GM18909 (cell line): ENCODE data around the gene SYCP2L.
"Not testable (repeated sequence)": the region's sequence is repeated elsewhere in the genome, so short reads cannot be mapped to it uniquely, and the experiment has no call there.

ENCODE experiments used
- ATAC-seq: cut with Tn5 transposase; IDR thresholded peaks from one replicate; pipeline ENCODE4 v1.9.1; 2021; ENCODE audit warnings: mild to moderate bottlenecking; ENCODE audit not compliant: unreplicated experiment, poor library complexity

Gene SYCP2L

DNA sequence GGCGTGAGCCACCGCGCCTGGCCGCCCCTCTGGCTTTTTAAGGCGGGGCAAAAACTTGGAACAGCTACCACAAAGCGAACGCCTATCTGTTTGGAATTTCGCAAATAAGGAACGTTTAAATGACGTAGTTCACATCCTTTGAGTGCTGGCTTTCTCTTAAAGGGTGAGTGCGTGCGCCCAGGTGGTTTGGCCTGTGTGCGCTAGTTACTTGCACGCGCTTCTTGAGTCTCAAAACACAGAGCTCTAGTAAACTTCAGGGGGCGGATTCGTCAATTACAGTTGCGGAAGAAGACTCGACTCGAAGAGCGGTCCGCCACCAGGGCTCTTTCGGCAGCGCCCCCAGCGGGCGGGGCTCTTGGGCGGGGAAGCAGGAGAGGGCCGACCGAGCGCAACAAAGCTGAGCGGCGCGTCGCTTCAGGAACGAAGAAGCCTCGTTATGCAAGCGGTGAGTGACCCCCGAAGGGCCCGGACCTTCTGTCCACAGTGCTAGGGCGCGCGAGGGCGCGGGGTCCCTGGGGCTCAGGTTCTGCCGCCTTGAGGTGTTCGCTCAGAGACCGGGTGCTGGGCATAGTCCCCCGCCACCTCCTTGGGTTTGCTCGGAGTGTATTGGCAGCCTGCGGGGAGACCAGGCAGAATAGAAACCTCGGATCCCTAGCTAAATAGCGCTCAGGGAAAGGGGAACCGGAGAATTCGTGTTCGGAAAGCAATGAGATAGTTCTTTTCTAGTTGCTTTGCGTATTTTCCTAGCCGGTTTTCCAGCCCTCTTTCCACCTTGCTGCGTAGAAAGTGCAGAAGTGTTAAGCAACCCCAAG lies at the start of gene SYCP2L:
Gene SYCP2L (plus strand): TSS at position 362 of the 812 bp plus-strand sequence. CDS start 75 bp downstream, at position 437.
- ATAC-seq: peak; percentile 44

DNA sequence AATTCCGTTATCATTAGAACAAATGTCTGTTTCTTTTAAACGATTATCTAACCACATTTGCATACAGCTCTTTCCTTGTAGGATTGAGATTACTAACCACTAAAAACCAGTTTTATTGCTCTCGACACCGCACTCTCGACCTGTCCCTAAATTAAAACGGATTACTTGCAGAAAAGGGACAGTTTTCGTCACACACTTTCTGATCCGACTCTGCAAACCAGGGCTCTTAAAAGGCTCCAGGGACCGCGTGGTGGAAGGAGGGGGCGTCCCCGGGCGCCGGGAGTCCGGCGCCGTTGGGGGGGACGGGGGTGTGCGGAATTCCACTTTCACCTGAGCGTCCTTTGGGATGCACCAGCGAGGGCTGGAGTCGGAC lies 49.2 kb upstream of the SYCP2L start:
- ATAC-seq: no peak

DNA sequence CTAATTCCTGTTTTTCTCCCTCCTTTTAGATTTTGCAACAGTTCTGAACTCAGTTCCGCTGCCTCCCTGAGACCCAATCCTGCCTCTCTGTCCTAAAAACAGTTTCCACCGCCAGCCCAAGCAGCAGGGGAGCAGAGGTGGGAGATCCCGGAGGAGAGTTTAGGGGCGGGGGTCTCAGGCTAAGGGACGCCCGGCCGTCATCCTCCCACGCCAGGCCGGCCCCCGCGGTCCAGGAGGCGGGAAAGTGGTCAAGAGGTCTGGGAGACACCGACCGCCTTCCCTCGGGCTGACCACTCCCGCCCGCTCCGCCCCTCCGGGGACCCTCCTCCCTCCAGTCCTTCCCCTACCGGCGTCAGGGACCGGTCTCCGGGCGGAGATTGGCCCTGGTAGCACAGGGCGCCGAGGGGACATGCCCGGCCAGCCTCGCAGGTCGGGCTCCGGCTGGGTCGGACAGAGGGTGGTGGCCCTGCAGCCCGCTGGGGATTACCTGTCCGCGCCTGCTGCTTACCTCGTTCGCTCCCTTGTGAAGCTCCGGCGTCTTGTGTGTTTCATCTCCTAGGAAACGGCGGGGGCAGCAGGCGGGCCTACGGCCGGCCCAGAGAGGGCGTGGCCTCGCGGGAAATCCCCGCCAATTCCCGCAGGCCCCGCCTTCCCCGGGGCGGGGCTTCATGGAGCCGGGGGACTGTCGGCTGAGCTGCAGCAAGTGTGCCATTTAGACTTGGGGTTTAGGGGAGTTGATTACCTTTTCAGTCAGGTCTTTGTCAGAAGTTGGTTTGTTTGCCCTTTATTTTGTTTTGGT lies 48.7 kb upstream of the SYCP2L start, which contains the start of gene MAK:
Gene MAK (minus strand): TSS at position 545 of the 799 bp plus-strand sequence. CDS start 7,891 bp downstream, outside the sequence.
- ATAC-seq: peak; percentile 85

GRCh38 chr6:10838794-10839333 lies 48.0 kb upstream of the SYCP2L start:
- ATAC-seq: peak; percentile 79

DNA sequence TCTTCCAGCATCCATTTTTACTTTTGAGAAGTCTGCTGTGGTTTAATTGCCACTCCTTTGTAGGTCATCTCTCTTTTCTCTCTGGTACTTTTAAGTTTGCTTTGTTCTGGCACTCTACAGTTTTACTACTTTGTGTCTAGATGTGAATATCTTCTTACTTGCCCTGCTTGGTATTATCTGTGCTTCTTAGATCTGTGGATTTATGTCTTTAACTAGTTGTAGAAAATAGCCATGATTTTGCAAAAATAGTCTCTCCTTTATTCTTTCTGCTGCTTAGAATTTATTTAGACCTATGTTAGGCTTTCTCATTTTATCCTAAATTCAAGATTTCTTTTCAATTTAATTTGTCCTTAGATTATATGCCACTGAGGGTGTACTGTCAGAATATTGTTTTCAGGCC lies 43.3 kb upstream of the SYCP2L start:
- ATAC-seq: no peak

DNA sequence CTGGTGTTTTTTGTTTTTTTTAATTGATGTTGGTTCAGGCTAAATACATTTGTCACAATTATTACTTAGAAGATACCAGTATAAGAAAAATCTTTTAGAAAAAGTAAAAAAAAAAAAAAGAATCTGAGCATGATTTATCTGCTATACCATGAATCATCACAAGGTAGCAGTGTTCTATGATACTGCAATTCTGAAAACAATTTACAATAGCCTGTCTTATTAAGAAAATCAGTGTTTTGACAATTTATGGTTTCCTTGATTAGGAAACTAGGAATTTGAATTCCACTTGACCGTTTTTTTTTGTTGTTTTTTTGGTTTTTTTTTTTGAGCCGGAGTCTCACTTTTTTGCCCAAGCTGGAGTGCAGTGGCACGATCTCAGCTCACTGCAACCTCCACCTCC lies 39.2 kb upstream of the SYCP2L start:
- ATAC-seq: no peak

DNA sequence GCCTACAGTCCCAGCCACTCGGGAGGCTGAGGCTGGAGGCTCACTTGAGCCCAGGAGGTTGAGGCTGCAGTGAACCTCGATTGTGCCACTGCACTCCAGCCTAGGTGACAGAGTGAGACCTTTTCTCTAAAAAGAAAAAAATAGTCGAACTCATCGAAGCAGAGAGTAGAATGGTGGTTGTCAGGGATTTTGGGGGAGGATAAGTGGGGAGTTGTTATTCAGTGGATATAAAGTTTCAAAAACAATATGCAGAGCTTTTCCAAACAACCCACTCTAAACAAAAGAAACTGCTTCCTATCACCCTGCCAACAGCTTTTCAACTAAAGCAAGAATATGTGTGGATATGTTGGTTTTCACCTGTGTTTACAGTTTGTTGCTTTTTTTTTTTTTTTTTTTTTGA lies 37.0 kb upstream of the SYCP2L start:
- ATAC-seq: no peak

- no peak for ATAC-seq
These were observed 36.1 kb upstream of the SYCP2L start for GRCh38 chr6:10850728-10851127.

GRCh38 chr6:10852361-10852960 lies 34.4 kb upstream of the SYCP2L start:
- ATAC-seq: no peak

- ATAC-seq: not testable (repeated sequence)
These were observed 33.0 kb upstream of the SYCP2L start for GRCh38 chr6:10853849-10854300.

DNA sequence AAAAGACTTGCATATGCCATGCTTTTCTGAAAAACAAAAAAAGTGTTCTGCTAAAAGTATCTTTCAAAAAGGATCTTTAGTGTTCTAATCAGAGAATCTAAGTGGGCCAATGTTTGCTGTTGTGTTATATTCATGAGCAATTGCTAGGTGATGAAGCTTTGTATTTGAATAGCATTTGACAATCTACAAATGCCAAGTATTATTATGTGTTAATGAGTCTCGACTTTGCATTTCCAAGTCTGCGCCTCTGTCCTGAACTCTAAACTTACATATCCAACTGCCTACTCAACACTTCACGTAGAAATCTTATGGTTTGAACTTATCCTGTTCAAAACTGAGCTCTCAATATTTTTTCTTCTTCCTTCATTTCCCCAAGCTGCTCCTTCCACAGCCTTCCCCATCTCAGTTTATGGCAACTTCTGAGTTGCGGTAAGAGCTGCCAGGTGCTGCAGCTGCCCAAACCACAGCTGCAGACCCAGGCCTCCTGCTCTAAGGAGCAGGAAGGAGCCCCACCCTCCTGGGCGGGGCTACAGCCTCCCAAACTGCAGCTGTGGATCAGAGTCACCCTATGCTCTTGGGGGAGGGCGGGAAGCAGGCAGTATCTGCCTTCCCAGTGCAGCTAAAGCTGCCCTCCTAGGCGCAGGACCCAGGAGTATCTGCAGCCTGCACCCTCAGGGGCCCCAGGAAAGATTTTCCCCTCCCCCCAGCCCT lies 31.8 kb upstream of the SYCP2L start:
- no peak for ATAC-seq

- ATAC-seq: no peak
These were observed 29.6 kb upstream of the SYCP2L start for GRCh38 chr6:10857259-10857658.

DNA sequence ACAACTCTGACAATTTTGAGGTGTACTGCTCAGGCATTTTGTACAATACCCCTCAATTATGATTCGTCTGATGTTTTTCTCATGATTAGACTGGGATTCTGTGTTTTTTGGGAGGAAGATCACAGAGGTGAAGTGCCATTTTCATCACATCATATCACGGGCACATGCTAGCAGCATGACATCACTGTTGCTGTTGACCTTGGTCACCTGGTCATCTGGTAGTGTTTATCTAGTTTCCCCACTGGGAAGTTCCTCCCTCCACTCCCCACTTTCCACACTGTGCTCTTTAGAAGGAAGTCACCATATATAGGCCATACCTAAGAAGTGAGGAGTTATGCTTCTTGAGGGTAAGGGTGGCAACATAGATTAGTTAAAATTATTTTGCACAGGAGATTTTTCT lies 25.8 kb upstream of the SYCP2L start:
- no peak for ATAC-seq

- ATAC-seq: no peak
These were observed 24.5 kb upstream of the SYCP2L start for GRCh38 chr6:10862361-10862760.

GRCh38 chr6:10863031-10863430 lies 23.8 kb upstream of the SYCP2L start:
- ATAC-seq: not testable (repeated sequence)

DNA sequence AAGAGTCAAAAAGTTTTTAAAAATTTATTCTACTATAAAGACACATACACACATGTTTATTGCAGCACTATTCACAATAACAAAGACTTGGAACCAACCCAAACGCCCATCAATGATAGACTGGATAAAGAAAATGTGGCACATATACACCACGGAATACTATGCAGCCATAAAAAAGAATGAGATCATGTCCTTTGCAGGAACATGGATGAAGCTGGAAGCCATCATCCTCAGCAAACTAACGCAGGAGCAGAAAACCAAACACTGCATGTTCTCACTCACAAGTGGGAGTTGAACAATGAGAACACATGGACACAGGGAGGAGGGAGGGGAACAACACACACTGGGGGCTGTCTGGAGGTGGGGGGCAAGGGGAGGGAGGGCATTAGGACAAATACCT lies 20.1 kb upstream of the SYCP2L start:
- not testable (repeated sequence) for ATAC-seq

DNA sequence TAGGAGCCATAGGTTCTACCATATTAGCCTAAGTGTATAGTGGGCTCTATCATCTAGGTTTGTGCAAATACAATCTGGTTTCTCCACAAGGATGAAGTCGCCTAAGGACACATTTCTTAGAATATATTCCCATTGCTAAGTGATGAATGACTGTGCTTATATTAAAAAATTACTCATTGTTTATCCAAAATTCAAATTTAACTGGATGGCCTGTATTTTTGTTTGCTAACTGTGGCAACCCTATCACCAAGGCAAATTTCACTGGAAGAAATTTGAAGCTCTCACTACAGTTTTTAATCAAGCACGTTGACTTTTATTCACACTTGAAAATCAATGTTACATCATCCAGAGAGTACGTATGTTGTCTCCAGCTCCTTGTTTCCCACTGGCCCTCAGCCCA lies 18.9 kb upstream of the SYCP2L start:
- ATAC-seq: no peak

DNA sequence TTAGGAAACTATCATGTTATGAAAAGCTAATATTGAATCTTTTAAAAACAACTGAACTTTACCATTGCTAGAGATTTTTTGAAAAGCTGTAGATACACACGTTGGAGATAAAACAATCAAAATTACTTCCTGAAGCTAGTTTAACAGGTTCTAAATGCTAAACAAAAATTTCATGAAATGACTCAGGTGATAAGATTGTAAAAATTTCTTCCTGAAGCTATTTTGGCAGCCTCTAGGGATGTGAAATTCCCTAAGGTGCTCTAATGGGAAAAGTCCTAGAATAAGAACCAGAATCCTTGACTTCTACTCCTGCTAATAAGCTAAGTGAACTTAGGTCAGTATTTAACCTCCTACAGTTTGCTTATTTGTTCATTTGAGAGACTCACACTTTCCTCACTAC lies 13.5 kb upstream of the SYCP2L start:
- no peak for ATAC-seq

DNA sequence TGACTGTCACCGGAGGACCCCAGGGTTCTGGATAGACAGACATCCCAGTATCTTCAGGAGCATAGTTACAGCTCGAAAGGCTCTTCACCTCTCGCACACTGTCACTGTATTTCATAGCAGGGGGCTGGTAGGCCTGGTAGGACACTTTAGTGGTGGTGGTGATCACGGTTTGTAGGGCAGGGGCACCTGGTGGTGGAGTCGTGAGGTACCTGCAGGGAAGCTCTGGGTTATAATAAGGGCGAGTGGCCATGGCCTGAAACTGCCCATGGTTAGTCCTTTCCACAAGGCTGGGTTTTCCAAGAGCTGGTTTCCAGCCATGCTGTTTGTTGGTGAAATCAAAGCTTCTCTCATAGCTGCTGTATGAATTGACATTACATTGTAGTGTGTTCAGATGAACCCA lies 12.6 kb upstream of the SYCP2L start:
- ATAC-seq: no peak

- no peak for ATAC-seq
These were observed 11.8 kb upstream of the SYCP2L start for GRCh38 chr6:10875026-10875425.
